Measurements from ENCODE around the gene PTGER4. TPM values are rescaled to one million over a fixed set of nuclear protein-coding genes. Genes with fewer than 3 reads are reported as not detected.

The PTGER4 gene
- total and polyA plus RNA-seq, 2 of the 8 experiments (the other 6 are each of a cell fraction or from before 2014, with no cell fraction given), result 0.76 to 1.2 TPM

DNA sequence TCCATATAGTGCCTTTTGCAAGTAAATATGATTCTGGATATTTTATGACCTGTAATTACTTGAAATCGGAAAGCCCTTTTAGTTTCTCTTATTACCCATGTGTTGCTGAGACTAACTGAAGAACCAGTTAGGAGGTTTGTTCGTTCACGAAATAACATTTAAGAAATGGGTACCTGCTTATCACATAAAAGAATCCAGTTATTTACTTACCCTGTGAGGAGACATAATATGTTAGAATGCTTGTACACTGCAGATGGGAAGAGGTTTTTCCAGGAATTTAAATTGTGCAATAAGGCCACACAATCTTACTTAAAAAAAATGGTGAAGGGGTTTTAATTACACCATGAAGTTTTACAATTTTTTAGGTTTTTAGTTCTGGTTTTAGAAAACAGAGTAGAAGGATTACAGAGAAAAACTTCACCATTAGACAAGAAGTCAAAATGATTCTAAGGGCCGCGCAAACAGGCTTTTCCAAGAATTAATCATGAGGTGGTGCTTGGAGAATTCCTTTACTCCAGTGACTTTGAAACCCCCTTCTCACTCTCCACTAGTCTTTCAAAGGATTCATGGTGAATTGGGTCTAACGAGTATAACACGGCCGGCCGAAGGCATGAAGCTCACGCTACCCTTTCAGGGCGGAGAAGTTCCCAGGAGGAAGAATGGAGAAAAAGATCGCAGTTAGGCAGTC lies 1.1 kb upstream of the PTGER4 start:
- no peaks in the 10 kb centered on the region; a peak in 1 of 4 replicates for H3K9me3 ChIP-seq (ENCODE audit: insufficient read depth in 2 of 2, low read depth in 1 of 2, low read length in 1 of 2)
- WGBS, 2 experiments (ENCODE audit: extremely low coverage in 1 of 2, insufficient coverage in 1 of 2, insufficient read length in 1 of 2, insufficient replicate concordance in 2 of 2, low coverage in 1 of 2, low lambda C conversion rate in 2 of 2, missing lambda C conversion rate in 1 of 2), result 25% methylated on average over 12 of the region's 12 CpGs; no CpG with 5 or more reads in 1 of the 2 experiments
- H2BK20ac ChIP-seq (ENCODE audit: low read length), result no peak overlapping the region
- CTCF ChIA-PET (ENCODE audit: partially characterized antibody), result no interaction called here
- H3K27me3 ChIP-seq (replicated peaks in 1 of 4; ENCODE audit: control insufficient read depth in 3 of 4, extremely low read depth in 1 of 4, insufficient read depth in 3 of 4, low read length in 3 of 4), result peaks cover 23 to 38% (median 29%) of the 10 kb centered on the region in 4 experiments
- H3K4me2 ChIP-seq (ENCODE audit: insufficient read depth in 1 of 2, low read depth in 2 of 2, low read length in 2 of 2), result peak overlapping the region; percentile 95 to 99
- H3K4me3 ChIP-seq (ENCODE audit: extremely low read depth in 1 of 4, insufficient read depth in 2 of 4, low read depth in 3 of 4, low read length in 4 of 4), result peak overlapping the region; percentile 57 to 84 (median 71)
- no peak overlapping the region for H3K18ac ChIP-seq (ENCODE audit: extremely low read depth, low read length)
- POLR2A ChIA-PET (ENCODE audit: partially characterized antibody), result no interaction called here
- H3K4me1 ChIP-seq (replicated peaks in 1 of 4; ENCODE audit: control insufficient read depth in 3 of 4, insufficient read depth in 4 of 4, low read length in 3 of 4), result peaks cover 5 to 18% (median 14%) of the 10 kb centered on the region in 4 experiments
- H3K23ac ChIP-seq (ENCODE audit: insufficient read length), result no peak overlapping the region
- no peaks in the 10 kb centered on the region for H3K79me2 ChIP-seq (ENCODE audit: control insufficient read depth in 1 of 2, insufficient read depth in 2 of 2, low read length in 2 of 2)
- H2AK5ac ChIP-seq (ENCODE audit: low read depth, low read length), result no peak overlapping the region
- no peak overlapping the region for H2BK120ac ChIP-seq (replicated peaks; ENCODE audit: low read depth, low read length)
- H3K27ac ChIP-seq (ENCODE audit: low read depth, low read length), result no peak overlapping the region
- H2BK12ac ChIP-seq (ENCODE audit: low read depth, low read length), result no peak overlapping the region
- TF ChIP-seq POU5F1 (IDR thresholded peaks at IDR 0.05; ENCODE audit: low read depth, low read length), result no peak
- TF ChIP-seq MAFK (IDR thresholded peaks at IDR 0.05; ENCODE audit: low read depth, low read length), result no peak
- 0 out of 3 replicates have a peak, but pooled peaks of 1 of the 2 experiments have one; percentile 46 for TF ChIP-seq POLR2A (IDR thresholded peaks at IDR 0.05; ENCODE audit: control extremely low read depth in 1 of 2, low read depth in 2 of 2, low read length in 2 of 2)
- no peak for TF ChIP-seq SIX5 (IDR thresholded peaks at IDR 0.05; ENCODE audit: low read depth, low read length)
- no peak; a peak in 1 of 4 replicates for TF ChIP-seq RAD21 (IDR thresholded peaks at IDR 0.05 in 1 of 2, conservative IDR thresholded peaks at IDR 0.05 in 1 of 2; ENCODE audit: low read depth in 2 of 2, low read length in 2 of 2)
- peak; percentile 16; the same call in 1 of the 2 replicates for TF ChIP-seq CEBPB (IDR thresholded peaks at IDR 0.05; ENCODE audit: low read depth, low read length)
- no peak for TF ChIP-seq CBX5 (IDR thresholded peaks at IDR 0.05; ENCODE audit: low read depth, low read length)
- peak; percentile 3 for TF ChIP-seq ASH2L (IDR thresholded peaks at IDR 0.05; ENCODE audit: low read length)
- no peak overlapping the region for H4K8ac ChIP-seq (ENCODE audit: extremely low read depth, insufficient read depth, low read length)
- H3K23me2 ChIP-seq (ENCODE audit: low read depth, low read length), result peaks cover 21% of the 10 kb centered on the region
- H3K4ac ChIP-seq (replicated peaks; ENCODE audit: insufficient read length, low read depth, low read length), result no peak overlapping the region
- H4K91ac ChIP-seq (replicated peaks; ENCODE audit: insufficient read length, low read length), result no peak overlapping the region
- no peak overlapping the region for H4K5ac ChIP-seq (ENCODE audit: insufficient read length, low read depth, low read length)
- H2AFZ ChIP-seq (ENCODE audit: low read length), result peak overlapping the region; percentile 90
- DNase-seq (ENCODE audit: low read depth in 1 of 2, low spot score in 2 of 2), result no peak
- no peak overlapping the region for H2BK15ac ChIP-seq (ENCODE audit: low read length)
- no peak overlapping the region for H3K14ac ChIP-seq (ENCODE audit: insufficient read length)
- no peaks in the 10 kb centered on the region for H3K36me3 ChIP-seq (ENCODE audit: control insufficient read depth in 2 of 4, insufficient read depth in 4 of 4, low read length in 3 of 4)
- H3K56ac ChIP-seq (replicated peaks; ENCODE audit: insufficient read length, low read depth, low read length), result no peak overlapping the region
- H2BK5ac ChIP-seq (ENCODE audit: low read depth, low read length), result no peak overlapping the region
- H3K9ac ChIP-seq (replicated peaks in 1 of 4; ENCODE audit: extremely low read depth in 1 of 4, low read depth in 3 of 4, low read length in 3 of 4), result peak overlapping the region in 2 of 4 experiments; percentile 35 to 51; a peak in 3 of 7 replicates
- peaks cover 3 to 5% of the 10 kb centered on the region in 2 experiments for H4K20me1 ChIP-seq (replicated peaks in 1 of 2; ENCODE audit: control insufficient read depth in 1 of 2, insufficient read depth in 2 of 2, low read length in 2 of 2)
- no peak for FAIRE-seq
- H3K79me1 ChIP-seq (ENCODE audit: low read depth, low read length), result no peaks in the 10 kb centered on the region
